Spleen (tissue), 11 donors: ENCODE data around the gene DUSP21. TPM values are rescaled to one million over a fixed set of nuclear protein-coding genes. Genes with fewer than 3 reads are reported as not detected.

Experiments
- DNase-seq: peaks from one replicate; pipeline ENCODE4 v3.0.0-alpha.2; 2020
- H3K27ac ChIP-seq, 8 donors: fragments of 200-600 bp; sonication (generic) in 7 of 8; 1 replicate in 4 of 8; 2 replicates in 4 of 8; pipeline versions ENCODE4 v1.5.0 to v1.8.0; 2016 to 2021; ENCODE audit warnings: inconsistent platforms in 4 of 8, mild to moderate bottlenecking in 4 of 8, moderate library complexity in 1 of 8
- H3K27me3 ChIP-seq, 7 donors: fragments of 200-600 bp; sonication (generic) in 6 of 7; replicated peaks in 1 of 7; 1 replicate in 4 of 7; 2 replicates in 3 of 7; pipeline versions ENCODE4 v1.5.0 to v1.8.0; 2016 to 2021; ENCODE audit warnings: inconsistent platforms in 3 of 7, mild to moderate bottlenecking in 1 of 7
- H3K36me3 ChIP-seq, 6 donors: fragments of 200-600 bp; sonication (generic) in 5 of 6; 1 replicate in 4 of 6; 2 replicates in 2 of 6; pipeline versions ENCODE4 v1.5.0 to v1.8.0; 2016 to 2021; ENCODE audit warnings: inconsistent platforms in 2 of 6
- H3K4me1 ChIP-seq, 6 donors: fragments of 200-600 bp; sonication (generic) in 5 of 6; 1 replicate in 3 of 6; 2 replicates in 3 of 6; pipeline versions ENCODE4 v1.5.0 to v1.8.0; 2016 to 2021; ENCODE audit warnings: inconsistent platforms in 3 of 6
- H3K4me3 ChIP-seq, 8 donors: fragments of 200-600 bp; sonication (generic) in 7 of 8; 1 replicate in 4 of 8; 2 replicates in 4 of 8; pipeline versions ENCODE4 v1.5.0 to v1.8.0; 2016 to 2021; ENCODE audit warnings: inconsistent platforms in 4 of 8, mild to moderate bottlenecking in 4 of 8, moderate library complexity in 2 of 8
- H3K9me3 ChIP-seq, 8 donors: fragments of 200-600 bp; sonication (generic) in 7 of 8; 1 replicate in 4 of 8; 2 replicates in 4 of 8; pipeline versions ENCODE4 v1.5.0 to v1.8.0; 2016 to 2021; ENCODE audit warnings: inconsistent platforms in 4 of 8
- CTCF ChIP-seq, 11 experiments: fragments of 200-600 bp in 7 of 11; fragments of 450-650 bp in 4 of 11; sonication (generic) in 4 of 11; IDR thresholded peaks in 8 of 11; conservative IDR thresholded peaks in 3 of 11; 1 replicate in 7 of 11; 2 replicates in 4 of 11; pipeline versions ENCODE4 v1.4.0 to v1.8.0; 2016 to 2021; ENCODE audit warnings: antibody characterized with exemption in 11 of 11, inconsistent platforms in 4 of 11, mild to moderate bottlenecking in 1 of 11
- POLR2A ChIP-seq, 3 donors: fragments of 450-650 bp; IDR thresholded peaks; one replicate each; pipeline ENCODE4 v1.5.1; 2017; ENCODE audit warnings: antibody characterized with exemption in 3 of 3, mild to moderate bottlenecking in 1 of 3
- POLR2AphosphoS5 ChIP-seq, 3 donors: sonication (generic); formaldehyde crosslinking; IDR thresholded peaks; one replicate each; pipeline ENCODE4 v1.5.1; 2017; ENCODE audit warnings: antibody characterized with exemption in 3 of 3
- WGBS, 5 donors: extraction: QIAGEN DNeasy Blood & Tissue Kit in 3 of 5; methylation state at CpG; one replicate each; pipeline versions ENCODE4 v1.1.5 to v1.1.7; 2013 to 2018; 5-methylcytosine and 5-hydroxymethylcytosine counted together
- intact Hi-C: fragments of 100-400 bp; cut with DNase I; formaldehyde crosslinking; loops from one replicate; pipeline ENCODE4 v1.15.0; 2023; ENCODE audit warnings: low total_unique reads
- polyA plus RNA-seq, 3 donors: library from polyadenylated mRNA; stranded (reverse); fragments of 200-250 nt; gene quantifications; one replicate each; pipeline ENCODE4 v1.2.1, GENCODE V29; 2013
- total RNA-seq, 7 donors: library from RNA; depleted of rRNA in 3 of 7; stranded (reverse); fragments of >200 nt in 3 of 7; fragmentation: NEBNext Ultra II Directional in 4 of 7; extraction: Animal tissue kit (Norgen Biotek cat#: 25700) in 4 of 7; gene quantifications; one replicate each; pipeline versions ENCODE4 v1.1.0 to v1.2.1, GENCODE V29; 2016 to 2021
- donor health status: healthy with polysubstance abuse.
- donor health status: DM: no; HTN: no; CAD: no; lungs with moderate emphysema.
- donor health status: DM: no; HTN: no; CAD: no.
- donor health status: Bipolar disorder and iron deficiency.
- donor health status: healthy.
- donor health status: DM: no; HTN: no; CAD: no.
- donor health status: DM: yes; HTN: yes; CAD: no.

Gene DUSP21
- total and polyA plus RNA-seq, 10 donors, result not detected

- Histone ChIP-seq H3K27me3 (no peaks in the 10 kb centered on the region), H3K27ac (peak overlapping the region in 6 of 8 donors; percentile 4 to 100 (median 56)), H3K4me3 (peak overlapping the region in 5 of 8 donors; percentile 54 to 88 (median 73)), H3K4me1 (peaks cover 20 to 71% (median 50%) of the 10 kb centered on the region in 6 donors), H3K9me3 (no peaks in the 10 kb centered on the region), H3K36me3 (no peaks in the 10 kb centered on the region)
- TF ChIP-seq POLR2AphosphoS5 (IDR thresholded peaks at IDR 0.05), result no peak
- intact Hi-C loops, result loop anchor here (10.0 kb wide), 1 partner anchor 331 kb away; the partner anchor contains the start of gene FUNDC1
- no peak for DNase-seq
- WGBS, 5 donors, result 22 to 51% (median 32%) methylated on average over 4 of the region's 4 CpGs
These were observed 32.3 kb downstream of the DUSP21 start for GRCh38 chrX:44876086-44876485.

- Histone ChIP-seq H3K27ac (no peak overlapping the region), H3K27me3 (no peaks in the 10 kb centered on the region), H3K9me3 (no peaks in the 10 kb centered on the region), H3K4me3 (no peak overlapping the region), H3K4me1 (peaks cover 18 to 71% (median 46%) of the 10 kb centered on the region in 6 donors), H3K36me3 (no peaks in the 10 kb centered on the region)
- 89 to 94% (median 91%) methylated on average over 19 of the region's 19 CpGs for WGBS, 5 donors
- no peak for DNase-seq
- intact Hi-C loops, result loop anchor here (10.0 kb wide), 1 partner anchor 332 kb away; the partner anchor contains the start of gene FUNDC1
- TF ChIP-seq POLR2A (IDR thresholded peaks at IDR 0.05) (no peak), POLR2AphosphoS5 (IDR thresholded peaks at IDR 0.05) (no peak), CTCF (IDR thresholded peaks at IDR 0.05 in 8 of 11, conservative IDR thresholded peaks at IDR 0.05 in 3 of 11) (no peak)
These were observed 32.9 kb downstream of the DUSP21 start for GRCh38 chrX:44876767-44877166.

- H3K27ac ChIP-seq, result no peak overlapping the region
- intact Hi-C loops, result loop anchor here (10.0 kb wide), 1 partner anchor 334 kb away; the partner anchor contains the start of gene FUNDC1
- no peaks in the 10 kb centered on the region for H3K27me3 ChIP-seq
- H3K9me3 ChIP-seq, result no peaks in the 10 kb centered on the region
- H3K36me3 ChIP-seq, result no peaks in the 10 kb centered on the region
- TF ChIP-seq POLR2AphosphoS5 (IDR thresholded peaks at IDR 0.05) (no peak), CTCF (IDR thresholded peaks at IDR 0.05 in 8 of 11, conservative IDR thresholded peaks at IDR 0.05 in 3 of 11) (no peak), POLR2A (IDR thresholded peaks at IDR 0.05) (no peak)
- no peak for DNase-seq
- H3K4me1 ChIP-seq, result peaks cover 15 to 87% (median 57%) of the 10 kb centered on the region in 6 donors
- WGBS, 5 donors, result 83 to 91% (median 86%) methylated on average over 8 of the region's 8 CpGs
- H3K4me3 ChIP-seq, result no peak overlapping the region
These were observed 35.0 kb downstream of the DUSP21 start for GRCh38 chrX:44878780-44879179.

- no peak for DNase-seq
- H3K9me3 ChIP-seq, result no peaks in the 10 kb centered on the region
- H3K4me1 ChIP-seq, result peaks cover 11 to 92% (median 54%) of the 10 kb centered on the region in 6 donors
- no peak overlapping the region for H3K4me3 ChIP-seq
- H3K27ac ChIP-seq, result no peak overlapping the region
- TF ChIP-seq POLR2AphosphoS5 (IDR thresholded peaks at IDR 0.05), result no peak
- TF ChIP-seq CTCF (IDR thresholded peaks at IDR 0.05 in 8 of 11, conservative IDR thresholded peaks at IDR 0.05 in 3 of 11), result no peak
- TF ChIP-seq POLR2A (IDR thresholded peaks at IDR 0.05), result no peak
- intact Hi-C loops, result no loop called here
- no peaks in the 10 kb centered on the region for H3K27me3 ChIP-seq
- 81 to 95% (median 88%) methylated on average over 10 of the region's 10 CpGs for WGBS, 5 donors
- H3K36me3 ChIP-seq, result no peaks in the 10 kb centered on the region
These were observed 37.7 kb downstream of the DUSP21 start for GRCh38 chrX:44881549-44881948.

- intact Hi-C loops, result no loop called here
- Histone ChIP-seq H3K9me3 (no peaks in the 10 kb centered on the region), H3K4me1 (peaks cover 4 to 90% (median 49%) of the 10 kb centered on the region in 6 donors), H3K4me3 (no peak overlapping the region), H3K27me3 (no peaks in the 10 kb centered on the region), H3K27ac (no peak overlapping the region), H3K36me3 (no peaks in the 10 kb centered on the region)
- TF ChIP-seq POLR2A (IDR thresholded peaks at IDR 0.05) (no peak), POLR2AphosphoS5 (IDR thresholded peaks at IDR 0.05) (no peak), CTCF (IDR thresholded peaks at IDR 0.05 in 8 of 11, conservative IDR thresholded peaks at IDR 0.05 in 3 of 11) (no peak)
- DNase-seq, result no peak
These were observed 38.8 kb downstream of the DUSP21 start for GRCh38 chrX:44882635-44883034.
